Activated CD8-positive, alpha-beta memory T cell treated with anti-CD3 and anti-CD28 coated beads for 24 hours (primary cell): ENCODE results near the gene PTPN1.

Experiments used
- DNase-seq: peaks from one replicate; pipeline ENCODE4 v3.0.0-alpha.2; 2020

Gene PTPN1

GRCh38 chr20:50514750-50515149 lies 4.6 kb downstream of the PTPN1 start:
- DNase-seq, result no peak

GRCh38 chr20:50515471-50516106 lies 5.4 kb downstream of the PTPN1 start:
- DNase-seq, result no peak

DNA sequence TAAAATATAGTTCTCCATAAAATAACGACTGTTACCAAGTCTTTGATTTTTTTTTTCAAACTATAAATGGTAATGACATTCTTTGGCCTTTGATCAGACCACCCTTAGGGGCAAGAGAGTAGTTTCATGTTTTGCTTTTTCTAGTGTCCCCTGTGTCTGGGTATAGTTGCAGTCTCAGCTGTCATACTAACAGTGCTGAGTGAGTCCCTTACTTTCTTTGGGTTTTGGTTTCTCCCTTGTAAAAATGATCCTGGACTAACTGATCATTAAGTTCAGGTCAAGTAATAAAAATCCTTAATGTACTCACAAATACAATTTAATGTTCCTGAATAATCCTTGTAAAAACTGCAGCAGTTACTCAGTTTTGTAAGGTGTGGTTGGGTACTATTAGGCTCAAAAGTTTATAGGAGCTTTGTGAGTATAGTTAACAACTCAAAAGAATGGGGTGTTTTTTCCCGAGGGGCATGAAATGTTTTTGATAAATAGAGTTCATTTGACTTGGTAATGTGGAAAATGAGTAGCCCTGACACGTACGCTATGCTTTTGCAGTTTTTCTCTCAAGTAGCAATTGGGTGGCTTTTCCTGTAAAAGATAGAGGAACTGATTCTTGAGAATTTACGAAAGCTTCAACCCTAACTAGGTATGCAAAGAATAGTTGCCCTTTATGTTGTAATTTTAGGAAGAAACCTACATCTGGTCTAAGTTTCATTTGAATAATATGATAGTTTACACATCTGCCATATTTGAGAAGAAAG lies 6.2 kb downstream of the PTPN1 start:
- DNase-seq, result no peak

DNA sequence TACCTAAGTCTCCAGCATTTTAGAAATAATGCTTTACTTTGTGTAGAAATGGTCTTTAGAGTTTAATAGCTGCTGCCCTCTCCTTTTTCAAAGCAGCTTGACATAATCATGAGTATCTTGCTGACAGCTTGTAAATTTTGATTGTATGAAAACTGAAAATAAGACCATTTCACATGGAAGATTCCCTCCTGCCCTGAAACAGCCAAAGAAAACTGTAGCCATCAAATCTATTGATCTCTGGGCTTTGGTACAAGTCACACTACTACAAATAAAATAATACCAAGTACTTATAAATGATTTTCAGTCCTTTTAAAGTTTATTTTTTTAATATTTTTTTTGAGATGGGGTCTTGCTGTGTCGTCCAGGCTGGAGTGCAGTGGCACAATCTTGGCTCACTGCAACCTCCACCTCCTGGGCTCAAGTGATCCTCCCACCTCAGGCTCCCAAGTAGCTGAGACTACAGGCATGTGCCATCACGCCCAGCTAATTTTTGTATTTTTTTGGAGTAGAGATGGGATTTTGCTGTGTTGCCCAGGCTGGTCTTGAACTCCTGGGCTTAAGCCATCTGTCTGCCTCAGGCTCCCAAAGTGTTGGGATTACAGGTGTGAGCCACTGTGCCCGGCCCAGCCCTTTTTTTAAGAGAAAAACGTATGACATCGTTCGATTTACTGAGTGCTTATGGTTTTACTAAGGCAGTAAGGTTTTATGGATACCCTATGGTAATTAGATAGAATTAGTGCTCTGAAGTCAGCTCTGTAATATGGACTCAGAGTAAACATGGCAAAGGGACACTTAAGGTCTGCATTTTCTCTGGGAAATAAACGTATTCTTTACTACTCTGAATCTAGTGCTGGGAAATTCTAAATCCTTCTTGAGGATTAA lies 7.0 kb downstream of the PTPN1 start:
- DNase-seq, result no peak

DNA sequence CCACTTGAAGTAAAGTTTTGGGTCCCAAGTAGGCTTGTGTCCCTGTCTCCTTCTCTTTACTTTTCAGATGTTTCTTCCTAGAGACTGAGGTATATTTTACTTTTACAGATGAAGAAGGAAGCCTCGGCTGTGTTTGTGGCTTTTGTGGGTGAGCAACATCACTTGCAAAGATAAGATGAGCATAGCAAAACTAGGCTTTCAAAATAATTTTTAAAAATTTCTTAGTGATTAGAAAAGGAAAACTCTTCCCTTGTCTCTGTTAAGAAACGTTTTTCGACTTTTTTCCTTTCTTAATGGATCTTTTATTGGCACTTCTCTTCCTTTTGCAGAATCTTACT lies 7.6 kb downstream of the PTPN1 start:
- DNase-seq, result no peak

DNA sequence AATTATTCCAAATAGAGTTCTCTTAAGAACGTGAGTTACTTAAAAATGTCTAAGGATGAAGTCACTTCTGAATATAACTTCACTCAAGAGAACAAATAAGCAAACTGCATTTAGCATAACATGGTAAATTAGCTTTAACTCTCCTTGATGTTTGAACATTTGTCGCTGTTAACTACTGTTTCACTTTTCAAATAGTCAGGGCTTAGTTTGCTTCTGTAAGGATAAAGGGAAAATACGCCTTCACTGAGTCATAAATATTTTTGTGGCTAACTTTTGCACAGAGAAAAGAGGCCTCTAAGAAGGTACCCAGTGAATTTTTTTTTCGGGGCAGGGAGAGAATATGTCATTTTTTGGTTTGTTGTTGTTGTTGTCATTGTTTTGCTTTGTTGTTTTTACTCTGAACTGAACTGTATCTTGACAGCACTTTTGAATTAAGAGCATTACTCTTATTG lies 8.1 kb downstream of the PTPN1 start:
- DNase-seq, result no peak

GRCh38 chr20:50519036-50519762 lies 9.0 kb downstream of the PTPN1 start:
- no peak for DNase-seq

DNA sequence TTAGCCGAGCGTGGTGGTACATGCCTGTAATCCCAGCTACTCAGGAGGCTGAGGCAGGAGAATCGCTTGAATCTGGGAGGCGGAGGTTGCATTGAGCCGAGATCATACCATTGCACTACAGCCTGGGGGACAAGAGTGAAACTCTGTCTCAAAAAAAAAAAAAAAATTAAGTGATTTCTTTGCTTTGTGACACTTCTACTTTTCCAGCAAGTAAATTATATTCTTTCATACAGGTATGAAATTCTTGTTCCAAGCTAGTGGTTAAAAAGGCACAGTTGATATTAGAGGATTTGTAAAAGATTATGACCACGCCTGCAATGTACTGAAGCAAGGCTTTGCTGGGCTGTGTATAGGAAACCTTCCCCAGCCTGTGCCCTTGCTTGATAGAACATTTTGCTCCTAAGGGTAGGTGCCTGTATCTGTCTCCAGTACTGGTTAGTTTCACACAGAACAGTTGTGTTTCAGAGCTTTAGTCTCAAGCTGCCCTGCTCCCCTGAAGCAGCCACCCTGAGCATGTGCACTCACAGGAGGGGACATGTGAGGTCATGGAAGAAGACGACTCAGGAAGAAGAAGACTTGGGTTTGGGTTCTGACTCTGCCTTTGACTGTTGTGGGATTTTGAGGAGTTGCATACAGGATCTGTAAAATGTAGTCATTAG lies 10.2 kb downstream of the PTPN1 start:
- peak; percentile 66 for DNase-seq

DNA sequence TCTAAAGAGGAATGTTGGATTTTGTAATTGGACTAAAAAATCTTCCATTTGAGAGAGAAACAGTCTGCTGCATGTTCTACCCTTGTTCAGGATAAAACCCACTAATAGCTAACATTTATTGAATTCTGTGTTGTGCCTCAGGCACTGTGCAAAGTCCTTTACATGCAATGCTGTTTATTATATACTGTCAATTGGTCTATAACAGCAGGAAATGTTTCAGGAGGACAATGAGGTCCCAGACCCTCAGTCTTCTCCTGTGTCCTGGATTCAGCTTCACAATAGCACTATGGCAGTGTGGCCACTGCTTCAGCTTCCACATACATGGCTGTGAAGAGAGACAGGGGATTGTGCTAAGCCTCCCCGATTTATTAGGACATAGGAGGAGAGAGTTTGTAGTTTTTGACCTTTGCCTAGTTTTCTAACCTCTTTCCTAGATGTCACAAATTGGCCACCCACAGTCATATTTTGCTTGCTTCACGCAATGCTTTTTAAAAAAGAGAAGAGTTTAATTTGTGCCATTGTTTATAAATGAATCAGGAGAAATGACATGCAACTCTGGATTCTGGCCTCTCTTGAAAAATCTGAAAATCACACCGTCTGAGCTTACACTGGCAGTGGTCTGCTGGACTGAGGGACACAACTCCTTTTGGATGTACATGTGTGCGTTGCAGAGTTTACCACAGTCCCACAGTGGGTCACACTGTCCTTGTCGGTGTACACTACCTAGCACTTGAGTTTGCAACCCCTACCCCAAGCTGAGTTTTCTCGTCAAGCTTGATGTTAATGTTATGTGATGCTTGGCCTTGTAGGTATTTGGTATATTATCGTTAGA lies 11.3 kb downstream of the PTPN1 start:
- DNase-seq, result no peak

DNA sequence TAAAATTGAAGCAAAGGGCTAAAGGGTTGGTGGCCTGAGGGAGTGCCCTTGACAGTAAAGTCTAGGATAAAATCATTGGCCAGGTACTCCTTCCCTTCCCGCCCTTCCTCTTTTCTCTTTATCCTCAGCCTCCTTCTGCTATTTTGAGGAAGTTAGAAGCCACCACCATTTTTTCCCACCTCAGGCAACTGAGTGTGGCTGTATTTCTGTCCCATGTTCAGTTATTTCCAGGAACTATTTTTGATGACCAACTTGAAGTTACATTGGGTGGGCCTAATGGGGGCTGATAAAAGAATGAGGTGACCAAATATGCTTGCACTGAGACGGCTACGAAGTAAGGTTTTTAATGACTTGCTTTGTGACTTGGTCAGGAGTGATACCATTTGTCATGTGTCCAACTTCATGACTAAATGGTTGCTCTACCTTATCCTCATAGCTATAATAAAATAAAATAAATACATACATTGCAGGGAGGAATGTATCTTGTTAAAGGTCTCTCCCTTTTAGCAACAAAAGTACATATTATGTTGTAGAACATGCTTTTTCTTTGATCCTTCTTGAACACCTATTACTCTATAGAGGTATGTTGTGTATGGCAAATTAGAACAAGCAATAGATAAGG lies 12.0 kb downstream of the PTPN1 start:
- DNase-seq, result no peak

- no peak for DNase-seq
Measured at GRCh38 chr20:50523552-50524167, 13.5 kb downstream of the PTPN1 start.

GRCh38 chr20:50525681-50526080 lies 15.5 kb downstream of the PTPN1 start:
- DNase-seq, result no peak

GRCh38 chr20:50526403-50526989 lies 16.3 kb downstream of the PTPN1 start:
- no peak for DNase-seq

DNA sequence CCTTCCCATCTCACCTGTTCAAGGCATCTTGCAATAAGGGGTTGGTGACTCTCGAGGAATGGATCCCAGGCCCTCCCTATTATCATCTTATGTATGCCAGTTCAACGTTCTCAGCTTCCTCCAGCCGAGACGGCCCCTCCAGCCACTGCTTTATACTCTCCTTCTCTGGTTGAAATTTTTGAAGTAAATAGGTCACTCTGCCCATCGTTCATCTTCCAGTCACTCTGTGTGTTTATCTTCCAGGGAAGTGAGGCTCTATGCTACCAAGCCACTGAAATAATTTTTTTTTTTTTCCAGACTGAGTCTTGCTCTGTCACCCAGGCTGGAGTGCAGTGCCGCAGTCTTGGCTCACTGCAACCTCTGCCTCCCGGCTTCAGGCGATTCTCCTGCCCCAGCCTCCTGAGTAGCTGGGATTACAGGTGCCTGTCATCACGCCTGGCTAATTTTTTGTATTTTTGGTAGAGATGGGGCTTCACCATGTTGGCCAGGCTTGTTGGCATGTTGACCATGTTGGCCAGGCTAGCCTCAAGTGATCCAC lies 17.0 kb downstream of the PTPN1 start:
- DNase-seq, result no peak

- DNase-seq, result no peak
Measured at GRCh38 chr20:50528129-50528528, 17.9 kb downstream of the PTPN1 start.

DNA sequence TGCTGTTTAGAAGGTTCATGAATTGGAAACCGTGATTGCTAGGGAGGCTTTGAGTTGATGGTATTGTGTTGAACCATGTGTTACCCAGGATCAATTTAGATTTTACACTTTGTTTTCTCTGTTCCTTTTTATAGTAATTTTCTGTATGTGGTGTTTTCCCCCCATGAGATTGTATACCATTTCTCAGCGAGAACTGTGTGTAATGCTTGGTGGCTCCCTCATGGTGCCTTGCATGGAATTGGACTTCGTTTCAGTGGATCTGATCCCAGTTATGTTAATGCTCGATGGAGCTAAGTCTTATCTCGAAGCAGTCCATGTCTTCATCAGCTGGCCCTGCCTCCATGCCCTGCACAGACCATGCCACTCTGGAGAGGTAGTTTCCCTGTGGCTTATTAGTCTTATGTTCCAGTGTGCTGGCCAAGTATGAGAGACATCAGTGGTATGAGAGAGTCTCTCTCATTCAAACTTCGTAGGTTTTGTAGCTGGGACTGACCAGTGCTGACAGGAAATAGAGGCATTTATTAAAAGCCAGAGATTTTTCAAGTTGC lies 18.7 kb downstream of the PTPN1 start:
- DNase-seq, result no peak

GRCh38 chr20:50532221-50532620 lies 22.0 kb downstream of the PTPN1 start:
- DNase-seq, result no peak

- DNase-seq, result no peak
Measured at GRCh38 chr20:50533061-50533460, 22.9 kb downstream of the PTPN1 start.

GRCh38 chr20:50533464-50533863 lies 23.3 kb downstream of the PTPN1 start:
- DNase-seq, result no peak

DNA sequence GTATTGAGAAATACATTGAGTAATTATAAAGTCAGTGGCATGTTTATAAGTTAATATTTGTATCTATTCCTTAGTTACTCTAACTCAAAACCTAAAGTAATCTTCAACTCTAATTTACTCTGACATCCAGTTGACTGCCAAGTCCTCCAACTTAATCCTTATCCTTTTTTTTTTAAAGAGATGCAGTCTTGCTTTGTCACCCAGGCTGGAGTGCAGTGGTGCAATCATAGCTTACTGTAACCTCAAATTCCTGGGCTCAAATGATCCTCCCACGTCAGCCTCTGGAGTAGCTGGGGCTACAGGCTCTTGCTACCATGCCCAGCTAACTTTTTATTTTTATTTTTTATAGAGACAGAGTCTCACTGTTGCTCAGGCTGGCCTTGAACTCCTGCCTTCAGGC lies 24.4 kb downstream of the PTPN1 start:
- no peak for DNase-seq
